NCI-H2227 treated with DMSO at 0.1 percent for 48 hours (cell line): ENCODE data around the gene KMT2D.

Source experiments
- DNase-seq: peaks from one replicate; lab custom pipeline; 2025; lab: John Stamatoyannopoulos, UW

Gene KMT2D

DNA sequence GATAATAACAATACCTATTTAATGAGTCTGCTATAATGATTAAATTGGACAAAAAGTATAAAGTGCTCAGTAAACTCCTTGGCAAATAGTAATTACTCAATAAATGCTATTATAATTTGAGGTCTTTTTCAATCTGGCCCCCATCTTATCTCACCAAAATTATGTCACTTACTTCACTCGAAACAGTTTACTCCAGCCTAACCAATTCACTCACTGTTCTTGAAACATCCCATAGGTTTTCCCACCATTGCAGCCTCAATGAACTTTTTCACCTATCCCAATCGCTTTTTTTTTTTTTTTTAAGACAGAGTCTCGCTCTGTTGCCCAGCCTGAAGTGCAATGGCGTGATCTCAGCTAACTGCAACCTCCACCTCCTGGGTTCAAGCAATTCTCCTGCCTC is 24.6 kb downstream of the KMT2D start:
- no peak for DNase-seq

DNA sequence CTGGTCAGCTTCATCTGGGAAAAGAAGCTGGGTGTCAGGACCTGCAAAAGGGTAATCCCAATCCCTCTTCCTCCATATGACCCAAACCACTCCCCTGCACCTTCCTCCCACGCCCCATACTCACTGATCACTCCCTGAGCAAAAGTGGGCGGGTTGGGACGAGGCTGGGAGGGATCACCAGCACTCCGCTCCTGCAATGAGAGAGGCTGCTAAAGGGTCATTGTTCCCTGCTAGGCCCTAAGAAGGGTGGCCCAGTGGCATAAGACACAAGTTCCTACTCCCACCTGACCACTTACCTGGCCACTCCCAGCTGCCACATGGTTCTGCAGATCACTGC is 26.3 kb downstream of the KMT2D start:
- DNase-seq: no peak

- DNase-seq: no peak
Observed at GRCh38 chr12:49033611-49034285, 26.8 kb downstream of the KMT2D start.

DNA sequence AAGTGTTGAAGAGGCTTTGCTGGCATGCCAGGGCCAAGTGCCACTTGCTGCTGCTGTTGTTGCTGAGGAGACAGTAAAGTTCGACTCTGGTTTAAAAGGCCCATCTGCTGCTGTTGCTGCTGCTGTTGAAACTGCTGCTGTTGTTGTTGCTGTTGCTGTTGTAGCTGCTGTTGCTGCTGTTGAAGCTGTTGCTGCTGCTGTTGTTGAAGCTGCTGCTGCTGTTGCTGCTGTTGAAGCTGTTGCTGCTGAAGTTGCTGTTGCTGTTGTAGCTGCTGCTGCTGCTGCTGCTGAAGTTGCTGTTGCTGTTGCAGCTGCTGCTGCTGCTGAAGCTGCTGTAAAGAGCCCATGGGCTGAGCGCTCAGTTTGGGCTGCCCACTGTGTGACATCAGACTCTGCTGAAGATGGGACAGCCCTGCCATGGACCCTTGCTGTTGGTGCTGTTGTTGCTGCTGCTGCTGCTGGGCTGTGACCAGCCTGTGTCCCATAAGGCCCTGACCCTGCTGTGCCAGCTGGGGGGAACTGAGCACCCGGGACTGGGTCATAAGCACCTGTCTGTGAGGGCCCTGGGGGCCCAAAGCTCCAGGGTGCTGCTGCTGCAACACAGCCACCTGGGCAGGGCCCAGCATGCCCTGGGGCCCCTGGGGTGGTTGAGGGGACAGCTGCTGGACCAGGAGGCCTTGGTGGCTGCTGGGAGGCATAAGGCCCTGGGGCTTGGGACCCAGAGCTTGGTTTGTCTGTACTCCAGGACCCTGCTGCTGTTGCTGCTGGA is 27.7 kb downstream of the KMT2D start:
- no peak for DNase-seq

- DNase-seq: no peak
Observed at GRCh38 chr12:49032276-49032675, 28.3 kb downstream of the KMT2D start.

DNA sequence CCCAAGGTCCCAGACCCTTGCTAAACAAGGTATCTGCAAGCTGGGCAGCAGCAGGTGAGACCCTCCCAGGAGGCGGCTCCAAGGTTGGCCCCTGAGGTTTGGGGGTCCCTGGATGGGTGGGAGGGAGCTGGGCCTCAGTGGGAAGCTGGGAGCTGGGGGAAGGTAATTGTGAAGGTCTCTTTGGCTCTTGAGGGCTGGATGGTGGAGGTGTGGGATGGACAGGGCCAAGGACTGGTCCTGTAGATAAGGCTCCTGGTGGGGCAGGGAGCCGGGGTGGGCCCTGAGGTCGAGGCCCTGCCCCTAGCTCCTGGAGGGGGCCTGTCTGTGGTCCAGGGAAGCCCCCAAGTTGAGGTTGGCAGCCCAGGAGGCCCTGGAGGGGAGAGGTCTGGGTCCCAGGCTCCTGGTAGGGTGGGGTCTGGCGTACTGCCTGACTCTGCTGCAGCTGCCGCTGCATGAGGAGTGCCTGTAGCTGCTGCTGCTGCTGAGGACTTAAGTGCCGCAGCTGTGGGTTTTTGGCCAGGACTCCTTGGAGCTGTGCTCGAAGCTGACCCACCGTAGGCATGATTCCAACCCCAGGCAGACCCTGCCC is 28.9 kb downstream of the KMT2D start:
- no peak for DNase-seq

- no peak for DNase-seq
Observed at GRCh38 chr12:49030714-49031572, 29.7 kb downstream of the KMT2D start.

DNA sequence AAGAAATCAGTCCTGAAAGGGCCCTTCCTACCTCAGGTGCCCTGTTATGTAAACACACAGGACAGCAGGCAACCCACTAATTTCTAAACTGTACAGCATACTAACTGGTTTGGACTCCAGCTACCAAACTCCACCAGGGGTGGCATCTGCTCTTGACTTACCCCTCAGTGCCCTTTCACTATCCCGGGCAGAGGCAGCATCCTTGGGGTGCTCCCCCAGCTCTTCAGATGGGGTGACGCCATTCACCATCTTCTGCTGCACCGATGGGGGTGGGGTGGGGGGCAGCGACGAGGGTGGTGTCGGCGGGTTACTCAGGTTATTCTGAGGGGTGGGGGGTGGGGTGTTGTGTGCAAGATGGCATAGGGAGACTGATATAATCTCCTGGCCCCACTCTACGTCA is 30.5 kb downstream of the KMT2D start:
- DNase-seq: no peak

DNA sequence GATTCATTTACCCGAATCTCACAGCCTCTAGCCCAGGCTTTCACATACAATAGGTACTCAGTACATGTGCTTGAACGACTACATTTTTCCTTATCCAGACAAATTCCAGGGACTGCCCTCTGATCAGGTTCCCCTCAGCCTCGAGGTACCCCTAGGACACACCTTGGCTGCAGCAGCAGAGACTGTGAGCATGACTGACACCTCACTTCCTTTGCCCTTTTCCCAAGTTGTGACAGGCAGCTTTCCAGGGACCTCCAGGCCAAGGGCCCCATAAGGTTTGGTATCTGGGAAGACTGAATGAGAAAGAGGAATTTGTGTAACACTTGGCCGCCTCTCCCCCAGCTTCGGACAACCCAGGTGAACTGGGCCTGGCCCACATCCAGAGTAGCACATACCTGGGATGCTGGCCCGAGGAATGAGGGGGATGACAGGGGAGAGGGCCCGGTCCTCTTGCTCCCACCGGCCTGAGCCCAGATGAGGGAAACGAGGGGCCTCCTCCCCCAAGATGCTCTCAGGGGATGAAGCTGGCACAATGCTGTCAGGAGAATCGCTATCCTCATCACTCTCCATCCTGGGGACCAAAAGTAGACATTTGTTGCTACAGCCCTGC is 31.8 kb downstream of the KMT2D start:
- no peak for DNase-seq

- DNase-seq: no peak
Observed at GRCh38 chr12:49027846-49028555, 32.6 kb downstream of the KMT2D start.

DNA sequence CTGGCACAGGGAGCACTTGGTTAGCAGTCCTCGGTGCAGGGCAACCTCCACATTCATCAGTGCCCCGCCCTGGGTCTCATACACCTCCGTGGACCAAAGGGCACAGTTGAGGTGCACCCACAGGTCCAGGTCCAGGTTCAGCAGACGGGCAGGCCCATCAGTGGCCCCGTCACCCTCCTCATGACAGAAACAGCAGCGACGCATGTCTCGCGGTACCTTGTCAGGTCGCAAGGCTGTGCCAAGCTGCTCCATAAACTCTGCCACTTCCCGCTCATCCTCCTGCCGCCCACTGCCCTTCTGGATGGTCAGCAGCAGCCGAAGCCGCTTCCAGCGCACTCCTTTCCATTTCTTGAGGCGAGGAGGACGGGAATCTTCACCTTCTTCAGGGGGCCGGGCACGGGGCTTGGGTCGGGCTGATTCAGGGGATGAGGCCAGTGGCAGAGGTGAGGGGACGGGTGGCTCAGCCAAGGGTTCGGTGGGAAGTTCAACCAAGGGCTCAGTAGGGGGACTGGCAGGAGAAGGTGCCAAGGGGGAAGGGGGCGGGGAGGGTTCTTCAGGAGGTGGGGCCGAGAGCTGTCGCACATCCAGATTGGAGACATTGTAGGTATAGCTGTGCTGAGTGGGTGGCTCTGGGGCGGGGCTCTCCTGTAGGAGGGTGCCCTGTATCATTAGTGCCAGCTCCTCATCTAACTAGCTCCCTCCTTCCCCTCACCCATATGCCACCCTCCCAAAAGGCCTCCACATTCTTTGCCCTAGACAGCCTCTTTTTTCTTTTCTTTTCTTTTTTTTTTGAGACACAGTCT is 33.7 kb downstream of the KMT2D start:
- no peak for DNase-seq

- DNase-seq: no peak
Observed at GRCh38 chr12:49026101-49026500, 34.5 kb downstream of the KMT2D start.

- DNase-seq: no peak
Observed at GRCh38 chr12:49025463-49025862, 35.1 kb downstream of the KMT2D start.

- no peak for DNase-seq
Observed at GRCh38 chr12:49024543-49024942, 36.1 kb downstream of the KMT2D start.

- DNase-seq: no peak
Observed at GRCh38 chr12:49023812-49024211, 36.8 kb downstream of the KMT2D start.

DNA sequence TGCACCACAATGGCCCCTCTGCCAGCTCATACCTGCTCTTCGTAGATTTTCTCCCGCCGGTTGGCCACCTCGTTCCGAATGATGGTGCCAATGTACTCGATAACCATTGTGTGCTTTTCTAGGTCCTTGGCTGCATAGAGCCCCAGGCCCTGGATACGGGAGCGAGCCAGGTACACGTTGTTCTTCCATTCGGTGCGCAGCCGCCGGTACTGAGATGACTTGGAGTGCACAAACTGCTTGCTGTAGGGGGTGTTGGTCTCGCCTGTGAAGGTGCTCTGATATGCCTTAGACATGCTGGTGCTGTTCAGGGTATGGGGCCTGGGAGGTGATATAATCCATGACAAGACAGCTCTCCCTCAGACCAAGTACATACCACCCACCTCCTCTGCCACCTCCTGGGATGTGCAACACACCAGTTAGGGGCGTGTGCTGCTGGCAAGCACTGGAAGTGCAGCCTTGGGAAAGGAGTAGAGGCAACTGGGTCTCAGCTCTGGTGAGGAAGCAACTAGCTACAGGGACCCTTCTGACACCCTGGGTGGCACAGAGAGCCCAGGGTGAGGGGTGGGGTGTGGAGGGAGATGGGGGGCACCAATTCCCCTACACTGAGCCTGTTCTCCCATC is 37.9 kb downstream of the KMT2D start:
- DNase-seq: no peak

- DNase-seq: no peak
Observed at GRCh38 chr12:49021292-49021915, 39.2 kb downstream of the KMT2D start.

GRCh38 chr12:49020441-49020840 is 40.2 kb downstream of the KMT2D start:
- no peak for DNase-seq

DNA sequence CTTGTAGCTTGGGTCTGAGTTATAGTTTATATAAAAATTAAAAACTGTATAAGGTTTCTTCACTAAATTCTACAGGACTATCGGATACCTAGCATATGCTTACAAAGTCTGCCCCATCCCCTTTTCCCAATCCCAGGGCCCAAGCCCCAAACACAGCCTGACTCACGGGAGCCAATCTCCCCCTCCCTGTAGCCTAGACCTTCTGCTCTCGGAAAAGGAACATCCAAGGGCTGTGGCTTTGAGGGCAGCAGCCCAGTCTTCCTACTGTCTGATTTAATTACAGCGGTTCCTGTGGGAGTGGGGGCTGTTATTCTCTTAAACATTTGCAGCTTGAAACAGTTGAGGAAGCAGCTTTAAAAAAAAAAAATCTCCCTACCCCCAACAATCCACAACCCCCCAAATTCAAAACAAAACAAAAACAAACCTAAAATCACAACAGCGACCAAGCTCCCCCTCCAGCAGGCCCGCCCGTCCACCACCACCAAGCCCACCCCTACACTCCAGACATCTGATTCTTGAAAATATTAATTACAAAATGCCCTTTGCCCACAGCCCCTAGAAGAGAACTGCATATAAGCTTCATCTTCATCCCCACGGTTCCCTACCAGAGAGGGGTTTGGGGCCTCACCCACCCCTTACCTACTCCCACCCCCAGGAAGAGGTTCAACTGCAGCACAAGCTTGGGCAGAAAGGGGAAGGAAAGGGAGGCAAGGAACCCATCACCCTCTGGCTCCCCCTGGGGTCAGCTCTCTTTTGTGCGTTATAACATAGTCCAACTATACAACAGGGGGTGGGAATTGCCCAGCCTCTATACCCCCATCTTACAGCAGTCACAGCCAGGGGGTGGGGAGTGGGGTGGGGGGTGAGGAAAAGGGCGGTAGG is 40.9 kb downstream of the KMT2D start:
- DNase-seq: peak; percentile 23
